Upper lobe of right lung (tissue), 1 donor: ENCODE measurements around the gene NLRP12. TPM values are rescaled to one million over a fixed set of nuclear protein-coding genes. Genes with fewer than 3 reads are reported as not detected.
A peak's percentile ranks its signal among the peaks of the same experiment; 100 is the strongest.

ENCODE experiments used
- ATAC-seq: fragments of 200-7000 bp; cut with Tn5 transposase; one replicate; pipeline ENCODE4 v1.9.1; 2020; ENCODE audit warnings: mild to moderate bottlenecking, moderate library complexity
- DNase-seq: peaks from one replicate; pipeline ENCODE4 v3.0.0-alpha.2; 2020
- H3K27ac ChIP-seq: fragments of 200-600 bp; one replicate; pipeline ENCODE4 v1.8.0; 2022
- H3K27me3 ChIP-seq: fragments of 200-600 bp; one replicate; pipeline ENCODE4 v1.8.0; 2022; ENCODE audit warnings: mild to moderate bottlenecking
- H3K36me3 ChIP-seq: fragments of 200-600 bp; one replicate; pipeline ENCODE4 v1.8.0; 2022
- H3K4me1 ChIP-seq: fragments of 200-600 bp; one replicate; pipeline ENCODE4 v1.8.0; 2022
- H3K4me3 ChIP-seq: fragments of 200-600 bp; one replicate; pipeline ENCODE4 v1.8.0; 2022; ENCODE audit warnings: mild to moderate bottlenecking
- H3K9me3 ChIP-seq: fragments of 200-600 bp; one replicate; pipeline ENCODE4 v1.8.0; 2022
- intact Hi-C: fragments of 100-400 bp; cut with DNase I; formaldehyde crosslinking; loops from one replicate; pipeline ENCODE4 v1.11.0; 2022
- total RNA-seq: library from RNA; stranded (reverse); fragmentation: NEBNext Ultra II Directional; extraction: Animal tissue kit (Norgen Biotek cat#: 25700); gene quantifications from one replicate; pipeline ENCODE4 v1.2.1, GENCODE V29; 2021
- TF ChIP-seq, protein P1 (sequence below): fragments of 200-600 bp; IDR thresholded peaks from one replicate; pipeline ENCODE4 v1.8.0; 2022; ENCODE audit warnings: antibody characterized with exemption
- donor health status: DM: no; HTN: yes; CAD: no; lungs with severe emphysema.

The NLRP12 gene
- total RNA-seq, 1 donor from 2014 or later: 4.0 TPM

DNA sequence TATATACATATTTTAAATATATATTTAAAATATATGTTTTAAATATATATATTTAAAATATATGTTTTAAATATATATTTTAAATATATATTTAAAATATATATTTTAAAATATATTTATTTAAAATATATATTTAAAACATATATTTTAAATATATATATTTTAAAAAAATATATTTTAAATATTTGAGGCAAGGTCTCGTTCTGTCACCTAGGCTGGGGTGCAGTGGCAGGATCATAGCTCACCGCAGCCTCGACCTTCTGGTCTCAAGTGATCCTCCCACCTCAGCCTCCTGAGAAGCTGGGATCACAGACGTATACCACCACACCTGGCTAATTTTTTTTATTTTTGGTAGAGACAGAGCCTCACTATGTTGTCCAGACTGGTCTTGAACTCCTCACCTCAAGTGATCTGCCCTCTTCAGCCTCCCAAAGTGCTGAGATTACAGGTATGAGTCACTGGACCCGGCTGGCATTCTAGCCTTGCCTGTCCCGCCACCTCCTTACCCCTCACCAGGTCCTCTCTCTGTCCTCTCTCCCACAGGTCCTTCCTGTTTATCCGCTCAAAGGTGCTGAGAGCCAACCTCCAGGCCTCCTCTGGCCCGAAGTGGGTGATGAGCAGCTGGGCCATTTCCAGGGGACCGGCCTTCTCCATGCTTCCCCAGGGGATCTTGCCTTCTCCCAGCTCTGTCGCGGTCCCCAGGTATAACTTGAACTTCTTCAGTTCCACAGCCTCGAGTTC lies 564 bp downstream of the NLRP12 start:
- H3K4me1 ChIP-seq: no peaks in the 10 kb centered on the region
- intact Hi-C loops: no loop called here
- H3K4me3 ChIP-seq: peak overlapping the region; percentile 17
- no peaks in the 10 kb centered on the region for H3K27me3 ChIP-seq
- no peaks in the 10 kb centered on the region for H3K36me3 ChIP-seq
- peak; percentile 39 for ATAC-seq
- no peak for DNase-seq
- TF ChIP-seq, protein P1, sequence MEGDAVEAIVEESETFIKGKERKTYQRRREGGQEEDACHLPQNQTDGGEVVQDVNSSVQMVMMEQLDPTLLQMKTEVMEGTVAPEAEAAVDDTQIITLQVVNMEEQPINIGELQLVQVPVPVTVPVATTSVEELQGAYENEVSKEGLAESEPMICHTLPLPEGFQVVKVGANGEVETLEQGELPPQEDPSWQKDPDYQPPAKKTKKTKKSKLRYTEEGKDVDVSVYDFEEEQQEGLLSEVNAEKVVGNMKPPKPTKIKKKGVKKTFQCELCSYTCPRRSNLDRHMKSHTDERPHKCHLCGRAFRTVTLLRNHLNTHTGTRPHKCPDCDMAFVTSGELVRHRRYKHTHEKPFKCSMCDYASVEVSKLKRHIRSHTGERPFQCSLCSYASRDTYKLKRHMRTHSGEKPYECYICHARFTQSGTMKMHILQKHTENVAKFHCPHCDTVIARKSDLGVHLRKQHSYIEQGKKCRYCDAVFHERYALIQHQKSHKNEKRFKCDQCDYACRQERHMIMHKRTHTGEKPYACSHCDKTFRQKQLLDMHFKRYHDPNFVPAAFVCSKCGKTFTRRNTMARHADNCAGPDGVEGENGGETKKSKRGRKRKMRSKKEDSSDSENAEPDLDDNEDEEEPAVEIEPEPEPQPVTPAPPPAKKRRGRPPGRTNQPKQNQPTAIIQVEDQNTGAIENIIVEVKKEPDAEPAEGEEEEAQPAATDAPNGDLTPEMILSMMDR: no peak
- H3K9me3 ChIP-seq: no peaks in the 10 kb centered on the region
- H3K27ac ChIP-seq: peak overlapping the region; percentile 51

- ATAC-seq (no peak), DNase-seq (no peak)
- no peaks in the 10 kb centered on the region for H3K9me3 ChIP-seq
- no peaks in the 10 kb centered on the region for H3K36me3 ChIP-seq
- TF ChIP-seq, protein P1: no peak
- no peak overlapping the region for H3K4me3 ChIP-seq
- no peaks in the 10 kb centered on the region for H3K27me3 ChIP-seq
- H3K4me1 ChIP-seq: no peaks in the 10 kb centered on the region
- H3K27ac ChIP-seq: no peak overlapping the region
- intact Hi-C loops: no loop called here
These were observed 4.3 kb downstream of the NLRP12 start for GRCh38 chr19:53819861-53820260.

- no peaks in the 10 kb centered on the region for H3K4me1 ChIP-seq
- no peaks in the 10 kb centered on the region for H3K27me3 ChIP-seq
- no peaks in the 10 kb centered on the region for H3K36me3 ChIP-seq
- no peak for ATAC-seq
- no peaks in the 10 kb centered on the region for H3K9me3 ChIP-seq
- H3K27ac ChIP-seq: no peak overlapping the region
- no peak for DNase-seq
- intact Hi-C loops: no loop called here
- H3K4me3 ChIP-seq: no peak overlapping the region
- TF ChIP-seq, protein P1: no peak
These were observed 5.4 kb downstream of the NLRP12 start for GRCh38 chr19:53818756-53819155.

DNA sequence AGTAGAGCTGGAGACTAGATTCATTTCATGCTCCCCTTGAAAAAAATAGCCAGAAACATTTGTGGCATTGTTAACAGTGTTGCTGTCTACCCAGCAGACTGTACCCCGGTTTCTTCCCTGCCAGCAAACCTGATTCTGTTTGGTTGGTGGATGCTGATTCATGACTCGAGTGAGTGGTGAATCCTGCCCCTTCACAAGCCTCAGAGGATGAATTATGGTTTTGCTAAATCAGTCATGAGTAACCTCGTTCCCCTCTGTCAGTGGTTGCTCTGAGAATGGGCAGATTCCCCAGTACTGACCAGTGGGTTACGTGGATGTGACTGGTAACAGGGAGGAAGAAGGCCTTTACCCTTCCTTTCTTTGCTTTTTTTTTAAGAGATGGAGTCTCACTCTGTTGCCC lies 10.1 kb downstream of the NLRP12 start:
- TF ChIP-seq, protein P1: no peak
- no peak for ATAC-seq
- intact Hi-C loops: no loop called here

GRCh38 chr19:53812335-53812734 lies 11.8 kb downstream of the NLRP12 start:
- no peaks in the 10 kb centered on the region for H3K36me3 ChIP-seq
- intact Hi-C loops: no loop called here
- DNase-seq (no peak), ATAC-seq (no peak)
- no peaks in the 10 kb centered on the region for H3K27me3 ChIP-seq
- H3K27ac ChIP-seq: no peak overlapping the region
- TF ChIP-seq, protein P1: no peak
- H3K4me1 ChIP-seq: no peaks in the 10 kb centered on the region
- H3K9me3 ChIP-seq: no peaks in the 10 kb centered on the region
- no peak overlapping the region for H3K4me3 ChIP-seq

More for the DNA sequence above, 10.1 kb downstream of the NLRP12 start:
- no peaks in the 10 kb centered on the region for H3K4me1 ChIP-seq
- H3K9me3 ChIP-seq: no peaks in the 10 kb centered on the region
- H3K27me3 ChIP-seq: no peaks in the 10 kb centered on the region
- no peak for DNase-seq
- no peaks in the 10 kb centered on the region for H3K36me3 ChIP-seq
- no peak overlapping the region for H3K4me3 ChIP-seq
- H3K27ac ChIP-seq: no peak overlapping the region
